Prostate gland (tissue), 2 donors: ENCODE results near the gene ATP6V1F. TPM values are rescaled to one million over a fixed set of nuclear protein-coding genes. Genes with fewer than 3 reads are reported as not detected.

Source experiments
- DNase-seq: peaks from one replicate; pipeline ENCODE4 v3.0.0-alpha.2; 2019; ENCODE audit warnings: low spot score
- H3K27ac ChIP-seq, 2 donors: fragments of 200-600 bp; sonication (generic); 2 replicates each; pipeline ENCODE4 v1.5.1; 2017 to 2019
- H3K27me3 ChIP-seq: fragments of 200-600 bp; sonication (generic); replicated peaks from 2 replicates; pipeline ENCODE4 v1.5.1; 2019; ENCODE audit not compliant: insufficient read depth
- H3K36me3 ChIP-seq, 2 donors: fragments of 200-600 bp; sonication (generic); 1 replicate in 1 of 2; 2 replicates in 1 of 2; pipeline versions ENCODE4 v1.5.1 to v1.8.1; 2017 to 2019
- H3K4me1 ChIP-seq: fragments of 200-600 bp; sonication (generic); replicated peaks from 2 replicates; pipeline ENCODE4 v1.5.1; 2019
- H3K4me3 ChIP-seq, 2 donors: fragments of 200-600 bp; sonication (generic); 2 replicates each; pipeline ENCODE4 v1.5.1; 2017 to 2019
- H3K9me3 ChIP-seq: fragments of 200-600 bp; sonication (generic); 2 replicates; pipeline ENCODE4 v1.5.1; 2017
- CTCF ChIP-seq, 4 experiments: fragments of 200-600 bp in 2 of 4; fragments of 450-650 bp in 2 of 4; sonication (generic) in 2 of 4; IDR thresholded peaks; 1 replicate in 3 of 4; 2 replicates in 1 of 4; pipeline ENCODE4 v1.5.1; 2016 to 2019; ENCODE audit warnings: antibody characterized with exemption in 4 of 4, mild to moderate bottlenecking in 2 of 4, moderate library complexity in 2 of 4
- POLR2A ChIP-seq: fragments of 450-650 bp; IDR thresholded peaks from one replicate; pipeline ENCODE4 v1.6.1; 2016; ENCODE audit warnings: antibody characterized with exemption, mild to moderate bottlenecking
- POLR2AphosphoS5 ChIP-seq: sonication (generic); formaldehyde crosslinking; IDR thresholded peaks from one replicate; pipeline ENCODE4 v1.6.1; 2017; ENCODE audit warnings: antibody characterized with exemption
- WGBS: methylation state at CpG from one replicate; pipeline ENCODE4 v1.1.5; 2018; 5-methylcytosine and 5-hydroxymethylcytosine counted together
- intact Hi-C: fragments of 100-400 bp; cut with DNase I; formaldehyde crosslinking; loops from one replicate; pipeline ENCODE4 v1.14.2; 2022
- total RNA-seq, 2 donors: library from RNA; depleted of rRNA; stranded (reverse); fragments of >200 nt; gene quantifications; one replicate each; pipeline ENCODE4 v1.1.0, GENCODE V29; 2016

Gene ATP6V1F
- total RNA-seq, 2 donors from 2014 or later = 116 to 118 TPM

DNA sequence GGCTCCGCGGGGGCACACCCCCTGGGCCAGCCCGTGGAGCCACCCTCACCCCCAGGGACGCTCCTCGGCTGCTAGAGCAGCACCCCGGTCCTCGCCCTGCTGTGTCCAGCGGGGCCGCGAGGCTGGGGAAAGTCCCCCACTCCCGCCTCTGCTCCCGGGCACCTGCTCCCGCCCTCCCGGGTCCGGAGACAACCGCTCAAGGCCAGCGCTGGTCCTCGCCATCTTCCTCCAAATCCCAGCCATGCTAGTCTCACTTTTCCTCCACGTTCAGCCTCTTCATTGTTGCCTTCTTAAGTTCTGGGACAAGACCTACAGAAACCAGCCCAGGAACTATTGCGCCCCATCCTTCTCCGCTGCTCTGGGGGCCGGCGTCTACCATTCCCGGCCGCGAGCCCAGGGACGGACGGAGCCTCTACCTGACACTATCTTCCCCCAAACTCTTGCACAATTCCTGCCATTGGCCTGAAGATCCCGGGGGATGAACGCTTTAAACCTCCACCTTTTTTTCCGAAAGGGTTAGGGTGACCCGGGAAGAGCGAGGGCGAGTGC, 52.7 kb downstream of the ATP6V1F start:
- H3K27ac ChIP-seq = no peak overlapping the region
- DNase-seq = no peak
- intact Hi-C loops = no loop called here
- WGBS = 7% methylated on average over 31 of the region's 34 CpGs
- peak overlapping the region in 1 of 2 donors; percentile 3 for H3K4me3 ChIP-seq
- peaks cover 14% of the 10 kb centered on the region for H3K27me3 ChIP-seq
- H3K9me3 ChIP-seq = no peaks in the 10 kb centered on the region
- no peaks in the 10 kb centered on the region for H3K4me1 ChIP-seq
- H3K36me3 ChIP-seq = no peaks in the 10 kb centered on the region
- no peak for TF ChIP-seq POLR2A
- TF ChIP-seq POLR2AphosphoS5 = no peak
- no peak for TF ChIP-seq CTCF (IDR thresholded peaks at IDR 0.05)

Other genes with a start within 250 kb of the ATP6V1F start
- gene GARIN1A, start 190.6 kb upstream of the ATP6V1F start, total RNA-seq = 1 to 10 TPM in 1 of 2 donors, under 1 TPM in 1; 0.18 to 4.5 TPM
- 10 to 100 TPM; 76.2 to 87.8 TPM for gene CALU, start 123.5 kb upstream of the ATP6V1F start, total RNA-seq
- not detected for gene OPN1SW, start 87.1 kb upstream of the ATP6V1F start, total RNA-seq
- 10 to 100 TPM; 11.7 to 61.2 TPM for gene CCDC136, start 70.9 kb upstream of the ATP6V1F start, total RNA-seq
- gene FLNC, start 32.5 kb upstream of the ATP6V1F start, total RNA-seq = 100 to 1,000 TPM; 104 to 150 TPM
- gene KCP, start 47.9 kb downstream of the ATP6V1F start, total RNA-seq = under 1 TPM in 1 of 2 donors, not detected in 1; 0.45 TPM
- 10 to 100 TPM in 1 of 2 donors, 1 to 10 TPM in 1; 6.0 to 10.6 TPM for gene IRF5, start 75.1 kb downstream of the ATP6V1F start, total RNA-seq
- gene TNPO3, start 192.3 kb downstream of the ATP6V1F start, total RNA-seq = 10 to 100 TPM; 32.2 to 42.3 TPM